Measurements from ENCODE around the gene HPSE.

DNA sequence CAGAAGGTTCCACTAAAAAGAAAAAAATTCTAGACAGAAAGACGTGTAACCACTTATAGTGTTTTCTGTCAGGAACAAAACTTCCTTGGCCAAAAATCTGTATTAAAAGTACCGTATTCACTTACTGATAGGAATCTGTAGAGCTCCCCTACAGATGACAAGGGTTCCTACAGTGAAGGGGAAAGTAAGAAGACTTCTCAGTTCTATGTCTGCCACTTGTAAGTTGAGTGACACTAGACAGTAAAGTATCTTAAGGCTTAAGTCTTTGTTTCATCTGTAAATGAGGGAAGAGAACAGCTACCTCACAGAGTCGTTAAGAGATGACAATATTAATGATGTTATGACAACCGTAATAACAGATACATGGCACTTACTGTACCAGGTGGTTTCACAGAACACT, 53.3 kb downstream of the HPSE start:
- TF ChIP-seq, protein P1, sequence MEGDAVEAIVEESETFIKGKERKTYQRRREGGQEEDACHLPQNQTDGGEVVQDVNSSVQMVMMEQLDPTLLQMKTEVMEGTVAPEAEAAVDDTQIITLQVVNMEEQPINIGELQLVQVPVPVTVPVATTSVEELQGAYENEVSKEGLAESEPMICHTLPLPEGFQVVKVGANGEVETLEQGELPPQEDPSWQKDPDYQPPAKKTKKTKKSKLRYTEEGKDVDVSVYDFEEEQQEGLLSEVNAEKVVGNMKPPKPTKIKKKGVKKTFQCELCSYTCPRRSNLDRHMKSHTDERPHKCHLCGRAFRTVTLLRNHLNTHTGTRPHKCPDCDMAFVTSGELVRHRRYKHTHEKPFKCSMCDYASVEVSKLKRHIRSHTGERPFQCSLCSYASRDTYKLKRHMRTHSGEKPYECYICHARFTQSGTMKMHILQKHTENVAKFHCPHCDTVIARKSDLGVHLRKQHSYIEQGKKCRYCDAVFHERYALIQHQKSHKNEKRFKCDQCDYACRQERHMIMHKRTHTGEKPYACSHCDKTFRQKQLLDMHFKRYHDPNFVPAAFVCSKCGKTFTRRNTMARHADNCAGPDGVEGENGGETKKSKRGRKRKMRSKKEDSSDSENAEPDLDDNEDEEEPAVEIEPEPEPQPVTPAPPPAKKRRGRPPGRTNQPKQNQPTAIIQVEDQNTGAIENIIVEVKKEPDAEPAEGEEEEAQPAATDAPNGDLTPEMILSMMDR (IDR thresholded peaks at IDR 0.05), result no peak
- TF ChIP-seq POLR2AphosphoS5 (IDR thresholded peaks at IDR 0.05) (no peak), EP300 (IDR thresholded peaks at IDR 0.05) (no peak), POLR2A (IDR thresholded peaks at IDR 0.05; ENCODE audit: low read depth) (no peak)
